Mesendoderm (in vitro differentiated cells): Measurements from ENCODE around the gene P2RX3.

ENCODE experiments used
- DNase-seq: peaks from one replicate; pipeline ENCODE4 v3.0.0; 2013
- H2AK5ac ChIP-seq: 2 replicates; pipeline ENCODE4 v1.6.1; 2013; ENCODE audit warnings: low read length, inconsistent platforms
- H2BK120ac ChIP-seq: 2 replicates; pipeline ENCODE4 v1.6.1; 2013; ENCODE audit warnings: low read depth, mild to moderate bottlenecking, low read length, moderate library complexity, mixed read lengths
- H2BK15ac ChIP-seq: replicated peaks from 2 replicates; pipeline ENCODE4 v1.6.1; 2013; ENCODE audit warnings: low read depth, mild to moderate bottlenecking, moderate library complexity
- H2BK5ac ChIP-seq: 2 replicates; pipeline ENCODE4 v1.6.1; 2013; ENCODE audit warnings: low read length, inconsistent platforms
- H3K18ac ChIP-seq: 2 replicates; pipeline ENCODE4 v1.6.1; 2013; ENCODE audit warnings: mild to moderate bottlenecking, low read length, mixed read lengths
- H3K23ac ChIP-seq: one replicate; pipeline ENCODE4 v1.6.1; 2013; ENCODE audit warnings: low read length
- H3K27ac ChIP-seq: 2 replicates; pipeline ENCODE4 v1.5.1; 2013; ENCODE audit warnings: low read depth, mild to moderate bottlenecking, inconsistent platforms, low read length, moderate library complexity
- H3K27me3 ChIP-seq: 2 replicates; pipeline ENCODE4 v1.6.1; 2013; ENCODE audit warnings: low read length, control low read depth, mild to moderate bottlenecking, inconsistent platforms; ENCODE audit not compliant: insufficient read depth, poor library complexity
- H3K36me3 ChIP-seq: 2 replicates; pipeline ENCODE4 v1.6.1; 2013; ENCODE audit warnings: low read length, inconsistent platforms; ENCODE audit not compliant: control insufficient read depth, insufficient read depth
- H3K4ac ChIP-seq: one replicate; pipeline ENCODE4 v1.6.1; 2013; ENCODE audit warnings: low read depth, mild to moderate bottlenecking, low read length, moderate library complexity
- H3K4me1 ChIP-seq: 2 replicates; pipeline ENCODE4 v1.6.1; 2013; ENCODE audit warnings: low read depth, low read length, inconsistent platforms; ENCODE audit not compliant: control insufficient read depth
- H3K4me2 ChIP-seq: 2 replicates; pipeline ENCODE4 v1.6.1; 2013; ENCODE audit warnings: low read length
- H3K4me3 ChIP-seq: 2 replicates; pipeline ENCODE4 v1.5.1; 2013; ENCODE audit warnings: mild to moderate bottlenecking, low read length
- H3K56ac ChIP-seq: one replicate; pipeline ENCODE4 v1.6.1; 2013; ENCODE audit warnings: low read length
- H3K79me1 ChIP-seq: 2 replicates; pipeline ENCODE4 v1.6.1; 2013; ENCODE audit warnings: low read length, inconsistent platforms
- H3K79me2 ChIP-seq: 2 replicates; pipeline ENCODE4 v1.6.1; 2013; ENCODE audit warnings: mild to moderate bottlenecking, low read length; ENCODE audit not compliant: control insufficient read depth, insufficient read depth
- H3K9ac ChIP-seq: 2 replicates; pipeline ENCODE4 v1.6.1; 2013; ENCODE audit warnings: low read length, inconsistent platforms
- H4K5ac ChIP-seq: one replicate; pipeline ENCODE4 v1.6.1; 2013; ENCODE audit warnings: low read length
- H4K8ac ChIP-seq: one replicate; pipeline ENCODE4 v1.6.1; 2013; ENCODE audit warnings: low read depth, mild to moderate bottlenecking, control low read depth, low read length, moderate library complexity
- WGBS: extraction: QIAGEN DNeasy Blood & Tissue Kit; methylation state at CpG from one replicate; pipeline ENCODE4 v1.1.7; 2013; ENCODE audit warnings: low lambda C conversion rate, missing lambda C conversion rate; ENCODE audit not compliant: insufficient coverage; ENCODE audit errors: extremely low coverage; 5-methylcytosine and 5-hydroxymethylcytosine counted together

The P2RX3 gene

GRCh38 chr11:57297221-57297620, 40.9 kb upstream of the P2RX3 start:
- H4K5ac ChIP-seq = no peak overlapping the region
- H3K4me2 ChIP-seq = no peak overlapping the region
- no peaks in the 10 kb centered on the region for H3K79me2 ChIP-seq
- H3K27ac ChIP-seq = no peak overlapping the region
- H3K18ac ChIP-seq = no peak overlapping the region
- no peak overlapping the region for H4K8ac ChIP-seq
- H3K36me3 ChIP-seq = peaks cover 20% of the 10 kb centered on the region
- no peak overlapping the region for H2AK5ac ChIP-seq
- no peak overlapping the region for H3K4ac ChIP-seq
- H2BK15ac ChIP-seq = no peak overlapping the region
- no peaks in the 10 kb centered on the region for H3K79me1 ChIP-seq
- no CpG with 5 or more reads among the region's 2 CpGs for WGBS
- H3K9ac ChIP-seq = no peak overlapping the region
- H3K4me1 ChIP-seq = no peaks in the 10 kb centered on the region
- H2BK120ac ChIP-seq = no peak overlapping the region
- no peak overlapping the region for H2BK5ac ChIP-seq
- no peaks in the 10 kb centered on the region for H3K27me3 ChIP-seq
- H3K23ac ChIP-seq = no peak overlapping the region
- DNase-seq = no peak
- no peak overlapping the region for H3K56ac ChIP-seq
- H3K4me3 ChIP-seq = no peak overlapping the region

DNA sequence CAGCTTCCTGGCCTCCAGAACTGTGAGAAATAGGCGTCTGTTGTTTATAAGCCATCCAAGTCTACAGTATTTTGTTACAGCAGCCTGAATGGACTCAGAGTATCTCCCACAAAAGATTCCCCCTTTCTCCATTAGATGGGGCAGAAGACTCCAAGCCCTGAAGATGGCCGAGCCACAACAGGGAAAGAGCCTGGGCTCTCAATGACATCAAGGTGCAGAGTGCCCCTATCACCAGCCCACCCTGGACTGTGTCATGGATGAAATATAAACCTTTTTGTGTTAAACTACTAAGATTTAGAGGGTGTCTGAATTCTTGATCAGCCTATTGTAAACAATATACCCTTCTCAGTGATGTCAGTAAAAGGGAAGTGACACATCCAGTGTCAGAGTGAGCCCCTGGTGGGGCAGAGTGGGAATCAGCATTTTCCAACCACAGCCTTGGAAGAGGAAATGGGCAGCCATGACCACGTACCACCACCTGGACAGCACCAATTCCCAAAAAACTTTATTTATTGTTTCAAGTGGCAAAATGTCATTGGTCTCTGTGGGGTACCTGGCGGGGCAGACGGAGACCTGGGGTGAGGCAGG, 38.9 kb upstream of the P2RX3 start:
- H3K27me3 ChIP-seq = no peaks in the 10 kb centered on the region

DNA sequence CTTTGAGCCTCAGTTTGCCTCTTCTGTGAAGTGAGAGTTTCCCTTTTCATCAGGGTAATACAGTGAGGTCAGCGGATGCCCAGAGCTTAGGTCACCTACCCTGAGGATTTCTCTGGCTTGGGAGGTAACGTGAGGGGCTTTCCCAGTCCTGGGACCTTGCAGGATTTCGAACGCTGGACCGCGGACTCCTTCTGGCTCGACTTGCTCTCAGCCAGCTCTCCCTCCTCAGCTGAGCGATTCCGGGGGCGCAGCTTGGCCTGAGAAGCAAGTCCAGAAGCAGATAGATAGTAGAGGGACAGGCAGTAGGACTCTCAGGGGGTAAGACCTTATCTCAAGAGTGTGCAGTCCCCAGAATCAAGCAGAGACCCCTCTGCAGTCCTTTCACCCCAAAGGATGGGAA, 37.4 kb upstream of the P2RX3 start:
- Histone ChIP-seq H3K56ac (no peak overlapping the region), H3K23ac (no peak overlapping the region), H3K36me3 (peaks cover 22% of the 10 kb centered on the region), H2BK5ac (no peak overlapping the region), H4K8ac (no peak overlapping the region), H3K4me2 (no peak overlapping the region), H3K9ac (no peak overlapping the region), H3K79me2 (peaks cover 7% of the 10 kb centered on the region), H3K18ac (no peak overlapping the region), H2BK120ac (no peak overlapping the region), H2BK15ac (no peak overlapping the region), H3K4me3 (no peak overlapping the region), H3K27me3 (no peaks in the 10 kb centered on the region), H3K4me1 (no peaks in the 10 kb centered on the region), H3K4ac (no peak overlapping the region), H3K79me1 (peaks cover 14% of the 10 kb centered on the region), H3K27ac (no peak overlapping the region), H4K5ac (no peak overlapping the region), H2AK5ac (no peak overlapping the region)
- no peak for DNase-seq
- WGBS = no CpG with 5 or more reads among the region's 10 CpGs

More for the DNA sequence above, 38.9 kb upstream of the P2RX3 start:
- Histone ChIP-seq H3K18ac (no peak overlapping the region), H3K79me2 (no peaks in the 10 kb centered on the region), H3K36me3 (peaks cover 20% of the 10 kb centered on the region), H3K4me3 (no peak overlapping the region), H3K4me2 (no peak overlapping the region), H2BK5ac (no peak overlapping the region), H3K79me1 (peaks cover 7% of the 10 kb centered on the region), H3K4ac (no peak overlapping the region), H2BK120ac (no peak overlapping the region), H4K5ac (no peak overlapping the region), H4K8ac (no peak overlapping the region), H3K4me1 (no peaks in the 10 kb centered on the region), H3K56ac (no peak overlapping the region), H2AK5ac (no peak overlapping the region), H3K23ac (no peak overlapping the region), H3K9ac (no peak overlapping the region), H3K27ac (no peak overlapping the region), H2BK15ac (no peak overlapping the region)
- no peak for DNase-seq
- WGBS = no CpG with 5 or more reads among the region's 5 CpGs

DNA sequence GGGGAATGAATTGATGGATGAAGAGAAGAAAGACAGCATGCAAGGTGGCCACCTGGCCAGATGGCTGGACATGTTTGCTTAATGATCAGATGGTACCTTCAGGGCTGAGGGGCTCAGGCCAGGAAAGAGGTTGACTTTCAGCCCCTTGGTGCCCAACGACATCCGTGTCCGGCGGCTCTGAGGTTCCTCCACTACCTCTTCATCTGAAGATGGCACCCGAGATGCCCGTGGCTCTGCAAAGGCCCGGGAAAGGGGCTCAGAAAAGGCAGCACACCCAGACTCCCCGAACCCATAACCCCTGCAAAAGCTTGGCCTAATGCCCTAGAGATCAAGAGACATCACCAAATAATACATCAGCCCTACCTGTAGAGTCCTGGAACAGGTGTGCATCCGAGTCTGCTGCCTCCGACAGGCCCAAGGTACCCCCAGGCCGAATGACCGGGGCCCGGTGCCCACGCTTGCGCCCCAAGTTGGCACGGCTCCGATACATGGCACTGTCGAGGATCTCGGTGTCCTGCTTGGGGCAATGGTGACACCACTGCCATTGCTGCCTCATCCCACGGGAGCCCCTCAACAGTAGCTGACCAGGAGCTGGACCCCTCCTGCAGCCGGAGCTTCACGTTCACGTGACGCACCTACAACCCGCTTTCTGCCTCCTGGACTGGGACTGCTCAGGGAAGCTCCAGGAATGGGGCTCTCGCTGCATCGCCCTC, 36.3 kb upstream of the P2RX3 start:
- no peak overlapping the region for H3K4me3 ChIP-seq
- H3K4me2 ChIP-seq = no peak overlapping the region
- H3K23ac ChIP-seq = no peak overlapping the region
- H2BK15ac ChIP-seq = no peak overlapping the region
- H3K27ac ChIP-seq = no peak overlapping the region
- H3K56ac ChIP-seq = no peak overlapping the region
- no peak overlapping the region for H3K4ac ChIP-seq
- H3K27me3 ChIP-seq = no peaks in the 10 kb centered on the region
- H3K18ac ChIP-seq = no peak overlapping the region
- no peak overlapping the region for H2AK5ac ChIP-seq
- peaks cover 22% of the 10 kb centered on the region for H3K36me3 ChIP-seq
- DNase-seq = no peak
- H4K8ac ChIP-seq = no peak overlapping the region
- no peak overlapping the region for H2BK5ac ChIP-seq
- H4K5ac ChIP-seq = no peak overlapping the region
- H3K79me1 ChIP-seq = peaks cover 14% of the 10 kb centered on the region
- no peak overlapping the region for H3K9ac ChIP-seq
- peaks cover 7% of the 10 kb centered on the region for H3K79me2 ChIP-seq
- no CpG with 5 or more reads among the region's 27 CpGs for WGBS
- H2BK120ac ChIP-seq = no peak overlapping the region
- no peaks in the 10 kb centered on the region for H3K4me1 ChIP-seq

GRCh38 chr11:57302489-57302888, 35.7 kb upstream of the P2RX3 start:
- Histone ChIP-seq H3K4me3 (no peak overlapping the region), H2AK5ac (no peak overlapping the region), H3K79me1 (peaks cover 19% of the 10 kb centered on the region), H3K4me1 (no peaks in the 10 kb centered on the region), H3K79me2 (peaks cover 12% of the 10 kb centered on the region), H3K9ac (no peak overlapping the region), H3K4me2 (no peak overlapping the region), H3K4ac (no peak overlapping the region), H3K36me3 (peaks cover 22% of the 10 kb centered on the region), H3K56ac (no peak overlapping the region), H3K27me3 (no peaks in the 10 kb centered on the region), H3K27ac (no peak overlapping the region), H2BK5ac (no peak overlapping the region), H2BK120ac (no peak overlapping the region), H3K23ac (no peak overlapping the region), H2BK15ac (no peak overlapping the region), H4K8ac (no peak overlapping the region), H4K5ac (no peak overlapping the region), H3K18ac (no peak overlapping the region)
- DNase-seq = no peak
- no CpG with 5 or more reads among the region's 15 CpGs for WGBS
